HG03095 (cell line): ENCODE measurements around the gene PLGRKT.
"Not testable (repeated sequence)": the region's sequence is repeated elsewhere in the genome, so short reads cannot be mapped to it uniquely, and the experiment has no call there.

Source experiments
- ATAC-seq: cut with Tn5 transposase; IDR thresholded peaks from one replicate; pipeline ENCODE4 v1.9.1; 2021; ENCODE audit warnings: moderate library complexity; ENCODE audit not compliant: unreplicated experiment

PLGRKT gene

DNA sequence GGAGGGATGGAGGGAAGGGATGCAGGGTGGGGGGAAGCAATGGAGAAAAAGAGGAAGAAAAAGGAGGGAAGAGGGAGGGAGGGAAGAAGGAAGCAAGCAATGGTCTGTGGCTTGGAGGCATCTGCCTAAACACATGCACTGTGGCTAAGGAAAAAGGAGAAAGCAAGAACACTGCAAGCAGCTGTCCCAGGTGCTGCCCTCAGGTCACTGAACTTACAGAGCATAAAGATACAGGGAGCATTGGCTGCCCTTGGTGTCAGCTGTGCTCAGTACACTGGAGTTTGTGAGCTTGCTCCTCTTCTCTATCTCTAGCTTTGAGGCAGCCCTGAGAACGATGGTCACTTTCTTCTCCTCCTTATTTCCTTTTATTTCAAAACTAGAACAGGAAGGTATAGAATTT, 116.1 kb downstream of the PLGRKT start:
- ATAC-seq = not testable (repeated sequence)

DNA sequence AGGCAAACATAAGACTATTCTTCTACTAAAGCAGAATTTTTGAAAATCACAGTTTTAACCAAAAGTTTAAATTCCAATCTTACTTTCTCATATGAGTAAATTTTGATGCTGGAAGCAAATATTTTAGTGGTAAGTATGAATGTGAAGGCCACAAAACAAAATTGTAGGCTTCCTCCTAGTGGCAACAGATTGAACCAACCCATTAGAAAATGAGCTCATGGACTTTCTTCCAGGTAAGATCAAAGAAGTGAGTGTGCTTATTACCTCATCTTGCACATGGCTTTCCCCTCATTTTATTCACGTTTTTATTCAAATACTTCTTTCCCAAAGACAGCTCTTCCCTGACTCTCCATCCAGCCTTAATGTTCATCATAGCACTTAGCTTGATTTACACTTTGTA, 116.7 kb downstream of the PLGRKT start:
- no peak for ATAC-seq

DNA sequence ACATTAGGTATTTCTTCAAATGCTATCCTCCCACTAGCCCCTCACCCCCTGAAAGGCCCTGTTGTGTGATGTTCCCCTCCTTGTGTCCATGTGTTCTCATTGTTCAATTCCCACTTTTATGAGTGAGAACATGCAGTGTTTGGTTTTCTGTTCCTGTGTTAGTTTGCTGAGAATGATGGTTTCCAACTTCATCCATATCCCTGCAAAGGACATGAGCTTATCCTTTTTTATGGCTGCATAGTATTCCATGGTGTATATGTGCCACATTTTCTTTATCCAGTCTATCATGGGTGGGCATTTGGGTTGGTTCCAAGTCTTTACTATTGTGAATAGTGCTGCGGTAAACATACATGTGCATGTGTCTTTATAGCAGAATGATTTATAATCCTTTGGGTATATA, 121.3 kb downstream of the PLGRKT start:
- ATAC-seq = not testable (repeated sequence)

DNA sequence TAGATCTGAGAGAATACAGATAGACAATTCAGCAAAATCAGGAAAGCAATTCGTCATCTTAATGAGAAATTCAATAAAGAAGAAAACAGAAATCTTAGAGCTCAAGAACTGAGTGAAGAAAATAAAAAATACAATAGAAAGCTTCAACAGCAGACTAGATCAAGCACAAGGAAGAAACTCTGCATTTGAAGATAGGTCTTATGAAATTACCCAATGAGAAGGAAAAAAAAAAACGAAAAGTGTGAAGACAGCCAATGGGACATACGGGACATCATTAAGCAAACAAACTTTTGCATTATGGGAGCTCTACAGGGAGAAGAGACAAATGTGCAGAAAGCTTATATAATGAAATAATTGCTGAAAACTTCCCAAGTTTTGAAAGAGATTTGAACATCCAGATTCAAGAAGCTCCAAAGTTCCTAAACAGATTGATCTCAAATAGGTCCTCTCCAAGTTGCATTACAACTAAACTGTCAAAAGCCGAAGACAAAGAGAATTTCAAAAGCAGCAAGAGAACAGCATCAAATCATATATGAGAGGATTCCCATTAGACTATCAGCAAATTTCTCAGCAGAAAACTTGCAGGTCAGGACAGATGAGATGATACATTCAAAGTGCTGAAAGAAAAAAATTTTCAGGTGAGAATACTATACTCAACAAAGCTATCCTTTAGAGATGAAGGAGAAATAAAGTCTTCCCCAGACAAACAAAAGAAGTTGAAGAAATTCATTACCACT, 122.4 kb downstream of the PLGRKT start:
- no peak for ATAC-seq

DNA sequence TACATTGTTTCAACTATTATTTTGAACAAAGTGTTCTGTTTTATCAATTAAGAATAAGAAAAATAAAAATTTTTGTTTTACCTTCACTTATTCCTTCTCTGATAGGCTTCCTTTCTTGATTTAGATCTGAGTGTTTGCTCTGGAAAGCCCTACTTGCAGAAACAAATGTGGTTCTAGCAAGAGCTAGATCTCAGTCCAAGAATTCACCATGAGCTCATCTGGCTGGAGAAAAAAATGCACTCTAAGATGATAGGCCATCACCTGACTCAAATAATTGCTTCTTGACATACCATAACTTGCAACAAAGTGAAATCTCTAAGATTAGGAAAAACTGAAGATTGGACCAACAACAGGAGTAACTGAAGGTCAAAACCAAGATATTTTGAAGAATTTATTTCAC, 126.9 kb downstream of the PLGRKT start:
- ATAC-seq = no peak
